Stimulated activated CD4-positive, alpha-beta T cell treated with anti-CD3 and anti-CD28 coated beads, Interleukin-12 subunit alpha, Interleukin-12 subunit beta, amount 100 ng/mL, for 48 hours (primary cell): ENCODE data around the gene RPL29.

Source experiments
- DNase-seq, 3 donors: peaks; one replicate each; pipeline ENCODE4 v3.0.0-alpha.2; 2020; ENCODE audit warnings: low read depth in 2 of 3, low spot score in 1 of 3

The RPL29 gene

DNA sequence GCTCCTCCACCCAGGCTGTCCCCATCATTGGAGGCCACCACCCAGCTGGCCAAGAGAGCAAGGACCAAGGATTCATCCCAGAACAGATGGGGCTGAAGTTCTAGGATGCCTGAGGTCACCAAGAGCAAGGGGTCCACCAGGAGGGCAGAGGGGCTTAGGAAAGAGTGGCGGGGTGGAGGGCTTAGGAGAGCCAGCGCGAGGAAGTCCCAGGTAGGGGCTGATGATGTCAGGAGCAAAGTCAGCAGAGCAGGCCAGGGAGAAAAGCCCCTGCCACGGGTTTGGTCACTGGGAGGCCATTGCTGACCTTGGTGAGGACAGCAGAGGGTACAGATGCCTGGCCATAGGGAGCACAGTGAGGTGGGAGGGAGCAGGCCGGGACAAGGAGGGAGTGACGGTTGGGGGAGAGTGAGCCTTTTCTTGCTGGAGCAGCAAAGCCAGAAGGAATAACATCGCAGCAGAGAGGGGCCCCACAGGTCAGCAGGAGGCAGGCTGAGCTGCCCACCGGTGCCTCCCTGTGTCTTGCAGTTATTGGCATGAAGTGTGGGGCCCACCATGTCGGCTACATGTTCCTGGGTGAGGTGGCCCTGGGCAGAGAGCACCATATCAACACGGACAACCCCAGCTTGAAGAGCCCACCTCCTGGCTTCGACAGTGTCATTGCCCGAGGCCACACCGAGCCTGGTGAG lies 48.3 kb downstream of the RPL29 start:
- DNase-seq: no peak

DNA sequence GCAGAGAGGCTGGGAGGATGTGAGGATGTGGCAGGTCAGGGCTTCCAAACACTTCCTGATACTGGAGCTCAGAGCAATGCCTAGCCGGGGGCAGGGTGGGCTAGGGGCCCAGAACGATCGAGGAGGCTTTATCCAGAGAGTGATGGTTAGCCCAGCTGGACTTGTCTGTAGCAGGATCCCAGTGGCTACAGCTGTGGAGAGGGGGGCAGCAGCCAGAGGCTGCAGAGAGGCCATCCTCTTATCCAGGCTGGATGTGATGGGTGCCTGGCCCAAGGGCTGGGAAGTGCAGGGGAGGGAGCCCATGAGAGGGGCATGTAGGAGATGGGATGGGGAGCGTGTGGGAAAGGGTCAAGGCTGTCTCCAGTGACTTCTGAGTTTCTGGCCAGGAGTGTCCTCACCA lies 48.9 kb downstream of the RPL29 start:
- DNase-seq: no peak

DNA sequence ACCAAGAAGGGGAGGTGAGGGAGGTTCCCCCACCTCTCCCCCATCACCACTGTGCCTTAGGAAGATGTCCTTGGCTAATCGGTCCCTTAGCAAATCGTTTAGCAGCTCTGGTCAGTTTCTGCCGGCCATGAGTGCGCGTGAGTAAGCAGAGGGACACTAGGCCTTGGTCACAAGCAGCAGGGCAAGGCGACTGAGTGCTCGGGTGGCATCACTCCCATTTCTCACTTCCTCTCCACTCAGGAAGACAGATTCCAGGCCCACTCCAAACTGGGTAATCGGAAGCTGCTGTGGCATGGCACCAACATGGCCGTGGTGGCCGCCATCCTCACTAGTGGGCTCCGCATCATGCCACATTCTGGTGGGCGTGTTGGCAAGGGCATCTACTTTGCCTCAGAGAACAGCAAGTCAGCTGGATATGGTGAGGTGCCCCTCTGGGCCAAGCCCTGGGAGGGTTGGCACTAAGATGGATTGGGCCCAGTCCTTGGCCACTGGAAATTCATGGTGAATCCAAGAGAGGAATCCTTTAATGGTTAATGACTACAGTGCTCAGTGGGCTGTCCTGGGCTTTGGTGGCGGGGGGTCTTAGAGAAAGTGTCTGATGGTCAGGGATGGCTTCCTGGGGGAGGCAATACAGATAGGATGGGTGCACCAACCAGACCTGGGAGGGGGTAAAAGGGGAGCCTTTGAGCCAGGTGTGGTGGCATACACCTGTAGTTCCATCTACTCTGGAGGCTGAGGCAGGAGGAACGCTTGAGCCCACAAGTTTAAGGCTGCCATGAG lies 49.6 kb downstream of the RPL29 start:
- no peak for DNase-seq

DNA sequence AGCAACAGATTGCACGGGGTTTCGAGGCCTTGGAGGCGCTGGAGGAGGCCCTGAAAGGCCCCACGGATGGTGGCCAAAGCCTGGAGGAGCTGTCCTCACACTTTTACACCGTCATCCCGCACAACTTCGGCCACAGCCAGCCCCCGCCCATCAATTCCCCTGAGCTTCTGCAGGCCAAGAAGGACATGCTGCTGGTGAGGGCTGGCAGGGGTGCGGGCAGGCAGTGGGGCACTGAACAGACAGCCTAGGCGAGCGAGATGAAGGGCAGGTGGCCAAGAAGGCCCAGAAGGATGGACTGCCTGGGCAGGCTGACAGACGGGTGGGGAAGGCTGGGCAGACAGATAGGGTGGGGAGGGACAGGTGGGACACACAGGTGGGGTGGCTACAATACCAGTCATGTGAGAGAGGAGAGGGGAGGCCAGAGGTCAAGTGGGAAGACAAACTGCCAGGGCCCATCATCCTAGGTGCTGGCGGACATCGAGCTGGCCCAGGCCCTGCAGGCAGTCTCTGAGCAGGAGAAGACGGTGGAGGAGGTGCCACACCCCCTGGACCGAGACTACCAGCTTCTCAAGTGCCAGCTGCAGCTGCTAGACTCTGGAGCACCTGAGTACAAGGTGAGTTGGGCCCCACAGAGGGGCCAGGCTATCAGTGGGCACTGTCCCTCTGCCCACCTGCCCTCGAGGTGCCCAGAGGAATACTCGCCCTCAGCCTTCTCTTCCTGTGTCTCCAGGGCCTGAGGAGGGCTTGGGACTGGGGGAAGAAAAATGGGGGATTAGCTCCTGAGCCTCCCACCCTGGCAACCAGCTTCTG lies 50.5 kb downstream of the RPL29 start:
- DNase-seq: no peak

DNA sequence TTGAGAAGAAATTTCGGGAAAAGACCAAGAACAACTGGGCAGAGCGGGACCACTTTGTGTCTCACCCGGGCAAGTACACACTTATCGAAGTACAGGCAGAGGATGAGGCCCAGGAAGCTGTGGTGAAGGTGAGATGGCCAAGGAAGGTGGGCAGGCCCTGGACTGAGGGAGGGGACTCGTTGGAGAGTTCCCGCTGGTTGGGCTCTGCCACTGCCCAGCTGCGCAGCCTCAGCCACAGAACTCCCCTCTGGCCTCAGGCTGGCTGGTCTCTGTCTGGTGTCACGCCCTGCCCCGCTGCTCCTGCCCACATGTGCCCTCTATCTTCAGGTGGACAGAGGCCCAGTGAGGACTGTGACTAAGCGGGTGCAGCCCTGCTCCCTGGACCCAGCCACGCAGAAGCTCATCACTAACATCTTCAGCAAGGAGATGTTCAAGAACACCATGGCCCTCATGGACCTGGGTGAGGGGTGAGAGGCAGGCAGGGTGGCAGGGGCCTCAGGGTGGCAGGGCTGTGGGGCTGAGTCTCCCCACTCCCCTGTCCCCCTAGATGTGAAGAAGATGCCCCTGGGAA lies 51.2 kb downstream of the RPL29 start:
- no peak for DNase-seq
